HepG2 (cell line): ENCODE data around the gene AGPAT3.

ENCODE experiments used
- BCL6 ChIP-seq: IDR thresholded peaks from 2 replicates; pipeline ENCODE4 v1.6.1; 2016; ENCODE audit warnings: missing genetic modification reagents, missing compliant biosample characterization
- FOSL1 ChIP-seq: sonication (generic); formaldehyde crosslinking; IDR thresholded peaks from 2 replicates; pipeline ENCODE4 v1.9.0; 2021; ENCODE audit warnings: missing genetic modification reagents, borderline replicate concordance
- GPBP1L1 ChIP-seq: sonication (generic); formaldehyde crosslinking; IDR thresholded peaks from 2 replicates; pipeline ENCODE4 v1.5.0; 2020; ENCODE audit warnings: mild to moderate bottlenecking, missing genetic modification reagents
- KAT8 ChIP-seq: IDR thresholded peaks from 2 replicates; pipeline ENCODE4 v1.6.1; 2016; ENCODE audit warnings: missing genetic modification reagents, missing compliant biosample characterization
- KDM5A ChIP-seq: fragments of 200-600 bp; sonication (generic); IDR thresholded peaks from 2 replicates; pipeline ENCODE4 v1.7.0; 2018; ENCODE audit warnings: antibody characterized with exemption, mild to moderate bottlenecking, low read length, borderline replicate concordance
- MTA3 ChIP-seq: sonication (generic); formaldehyde crosslinking; IDR thresholded peaks from 2 replicates; pipeline ENCODE4 v1.4.0; 2020; ENCODE audit warnings: missing genetic modification reagents
- MYC ChIP-seq: sonication (generic); formaldehyde crosslinking; IDR thresholded peaks from 2 replicates; pipeline ENCODE4 v1.9.0; 2021; ENCODE audit warnings: missing genetic modification reagents, borderline replicate concordance
- RXRA ChIP-seq: sonication (generic); formaldehyde crosslinking; IDR thresholded peaks from 2 replicates; pipeline ENCODE4 v1.5.1; 2020; ENCODE audit warnings: missing genetic modification reagents
- SPEN ChIP-seq: sonication (generic); formaldehyde crosslinking; IDR thresholded peaks from 2 replicates; pipeline ENCODE4 v1.5.1; 2020; ENCODE audit warnings: low read depth, mild to moderate bottlenecking, missing genetic modification reagents
- ZBTB49 ChIP-seq: sonication (generic); formaldehyde crosslinking; IDR thresholded peaks from 2 replicates; pipeline ENCODE4 v1.4.0; 2020; ENCODE audit warnings: missing genetic modification reagents, borderline replicate concordance
- ZKSCAN1 ChIP-seq: fragments of 150-350 bp; IDR thresholded peaks from 2 replicates; pipeline ENCODE4 v1.6.1; 2014; ENCODE audit warnings: low read length
- ZNF274 ChIP-seq: sonication (generic); formaldehyde crosslinking; IDR thresholded peaks from 2 replicates; pipeline ENCODE4 v1.5.1; 2020; ENCODE audit warnings: mild to moderate bottlenecking, missing genetic modification reagents
- ZNF652 ChIP-seq: IDR thresholded peaks from 2 replicates; pipeline ENCODE4 v1.6.1; 2016; ENCODE audit warnings: low read depth, borderline replicate concordance

- no peak for TF ChIP-seq SPEN
- TF ChIP-seq ZNF652 (CRISPR knock-in tag): no peak
- TF ChIP-seq ZBTB49: no peak
- TF ChIP-seq GPBP1L1 (CRISPR knock-in tag): no peak
- no peak for TF ChIP-seq ZKSCAN1
- TF ChIP-seq BCL6 (CRISPR knock-in tag): no peak
- no peak for TF ChIP-seq KAT8 (CRISPR knock-in tag)
- no peak for TF ChIP-seq MTA3 (CRISPR knock-in tag)
- no peak for TF ChIP-seq ZNF274 (CRISPR knock-in tag)
- TF ChIP-seq MYC (CRISPR knock-in tag): no peak
- no peak for TF ChIP-seq KDM5A
- no peak for TF ChIP-seq FOSL1 (CRISPR knock-in tag)
- no peak for TF ChIP-seq RXRA (CRISPR knock-in tag)
Measured at GRCh38 chr21:43817157-43818086, 47.6 kb upstream of the AGPAT3 start.
